H9 (cell line): ENCODE data around the gene CSRP1. TPM values are rescaled to one million over a fixed set of nuclear protein-coding genes. Genes with fewer than 3 reads are reported as not detected.

Experiments used
- DNase-seq: peaks from one replicate; pipeline ENCODE4 v3.0.0-alpha.2; 2017
- H2AFZ ChIP-seq: one replicate; pipeline ENCODE4 v1.6.1; 2013; ENCODE audit warnings: mild to moderate bottlenecking, low read length, control low read depth, moderate library complexity
- H2AK5ac ChIP-seq: 2 replicates; pipeline ENCODE4 v1.6.1; 2013; ENCODE audit warnings: low read length, control low read depth, mixed read lengths; ENCODE audit not compliant: insufficient read length
- H2BK120ac ChIP-seq: one replicate; pipeline ENCODE4 v1.6.1; 2013; ENCODE audit warnings: low read depth, mild to moderate bottlenecking, low read length, control low read depth, inconsistent platforms; ENCODE audit not compliant: poor library complexity, severe bottlenecking
- H2BK12ac ChIP-seq: 2 replicates; pipeline ENCODE4 v1.6.1; 2013; ENCODE audit warnings: low read length, control low read depth, mixed read lengths, low read depth; ENCODE audit not compliant: insufficient read length
- H2BK15ac ChIP-seq: 2 replicates; pipeline ENCODE4 v1.6.1; 2013; ENCODE audit warnings: low read depth, low read length, control low read depth
- H2BK20ac ChIP-seq: one replicate; pipeline ENCODE4 v1.6.1; 2013; ENCODE audit warnings: low read depth, mild to moderate bottlenecking, low read length, control low read depth, inconsistent platforms; ENCODE audit not compliant: poor library complexity, severe bottlenecking
- H2BK5ac ChIP-seq: 2 replicates; pipeline ENCODE4 v1.6.1; 2013; ENCODE audit warnings: low read length, control low read depth, mixed read lengths; ENCODE audit not compliant: insufficient read length
- H3K14ac ChIP-seq: 2 replicates; pipeline ENCODE4 v1.6.1; 2013; ENCODE audit warnings: low read length, control low read depth; ENCODE audit not compliant: insufficient read depth
- H3K18ac ChIP-seq: 2 replicates; pipeline ENCODE4 v1.6.1; 2013; ENCODE audit warnings: low read depth, mild to moderate bottlenecking, mixed read lengths, low read length, control low read depth; ENCODE audit not compliant: insufficient read length
- H3K23ac ChIP-seq: 2 replicates; pipeline ENCODE4 v1.6.1; 2013; ENCODE audit warnings: low read length, control low read depth, mixed read lengths, low read depth; ENCODE audit not compliant: insufficient read length
- H3K23me2 ChIP-seq: 2 replicates; pipeline ENCODE4 v1.6.1; 2013; ENCODE audit warnings: low read depth, mild to moderate bottlenecking, mixed read lengths, low read length, control low read depth; ENCODE audit not compliant: insufficient read length, poor library complexity, severe bottlenecking
- H3K27ac ChIP-seq: 2 replicates; pipeline ENCODE4 v1.5.1; 2013; ENCODE audit warnings: low read length, control low read depth, mixed read lengths, low read depth; ENCODE audit not compliant: insufficient read length
- H3K27me3 ChIP-seq: 2 replicates; pipeline ENCODE4 v1.6.1; 2013; ENCODE audit warnings: low read length, control low read depth, inconsistent platforms; ENCODE audit not compliant: insufficient read depth
- H3K4ac ChIP-seq: 2 replicates; pipeline ENCODE4 v1.6.1; 2013; ENCODE audit warnings: low read depth, mild to moderate bottlenecking, control low read depth, inconsistent platforms, low read length, moderate library complexity
- H3K4me1 ChIP-seq: 2 replicates; pipeline ENCODE4 v1.6.1; 2013; ENCODE audit warnings: low read length, control low read depth, inconsistent platforms; ENCODE audit not compliant: insufficient read depth
- H3K4me2 ChIP-seq: 2 replicates; pipeline ENCODE4 v1.6.1; 2013; ENCODE audit warnings: low read length, control low read depth, mixed read lengths; ENCODE audit not compliant: insufficient read length, insufficient read depth
- H3K56ac ChIP-seq: 2 replicates; pipeline ENCODE4 v1.6.1; 2013; ENCODE audit warnings: low read depth, mild to moderate bottlenecking, mixed read lengths, low read length, control low read depth; ENCODE audit not compliant: insufficient read length
- H3K79me1 ChIP-seq: 2 replicates; pipeline ENCODE4 v1.6.1; 2013; ENCODE audit warnings: low read depth, mild to moderate bottlenecking, moderate library complexity, low read length, control low read depth, inconsistent platforms; ENCODE audit not compliant: insufficient read depth, poor library complexity, severe bottlenecking
- H3K79me2 ChIP-seq: 2 replicates; pipeline ENCODE4 v1.6.1; 2013; ENCODE audit warnings: low read length, control low read depth, inconsistent platforms; ENCODE audit not compliant: insufficient read depth
- H3K9ac ChIP-seq: 2 replicates; pipeline ENCODE4 v1.6.1; 2013; ENCODE audit warnings: low read length, control low read depth, mixed read lengths; ENCODE audit not compliant: insufficient read length; ENCODE audit errors: extremely low read depth
- H3K9me3 ChIP-seq: one replicate; pipeline ENCODE4 v1.6.1; 2013; ENCODE audit warnings: low read depth, low read length, inconsistent platforms; ENCODE audit not compliant: control insufficient read depth
- H3T11ph ChIP-seq: one replicate; pipeline ENCODE4 v1.6.1; 2013; ENCODE audit warnings: mild to moderate bottlenecking, low read length, control low read depth, inconsistent platforms
- H4K20me1 ChIP-seq: one replicate; pipeline ENCODE4 v1.6.1; 2013; ENCODE audit not compliant: control insufficient read depth, insufficient read length, insufficient read depth
- H4K5ac ChIP-seq: 2 replicates; pipeline ENCODE4 v1.6.1; 2013; ENCODE audit warnings: low read depth, mild to moderate bottlenecking, mixed read lengths, low read length, control low read depth; ENCODE audit not compliant: insufficient read length
- H4K8ac ChIP-seq: replicated peaks from 2 replicates; pipeline ENCODE4 v1.6.1; 2013; ENCODE audit warnings: low read length, control low read depth, mixed read lengths, low read depth; ENCODE audit not compliant: insufficient read length
- H4K91ac ChIP-seq: 2 replicates; pipeline ENCODE4 v1.6.1; 2013; ENCODE audit warnings: low read depth, mild to moderate bottlenecking, moderate library complexity, mixed read lengths, low read length, control low read depth; ENCODE audit not compliant: insufficient read length
- H3K27ac Mint-ChIP-seq, 3 experiments: 2 replicates in 2 of 3; 3 replicates in 1 of 3; pipeline ENCODE4 v1.8.0; 2020 to 2021; ENCODE audit warnings: mixed read lengths in 3 of 3, mild to moderate bottlenecking in 1 of 3, moderate library complexity in 1 of 3
- H3K27me3 Mint-ChIP-seq: 2 replicates; pipeline ENCODE4 v1.8.0; 2021; ENCODE audit warnings: low read depth, mild to moderate bottlenecking, moderate library complexity, mixed read lengths
- H3K36me3 Mint-ChIP-seq, 3 experiments: 2 replicates in 2 of 3; 3 replicates in 1 of 3; pipeline ENCODE4 v1.8.0; 2020 to 2021; ENCODE audit warnings: low read depth in 3 of 3, mixed read lengths in 3 of 3; ENCODE audit not compliant: insufficient read depth in 1 of 3
- H3K4me1 Mint-ChIP-seq, 2 experiments: 2 replicates each; pipeline ENCODE4 v1.8.0; 2020; ENCODE audit warnings: mixed read lengths in 2 of 2
- H3K4me3 Mint-ChIP-seq, 2 experiments: 2 replicates in 1 of 2; 3 replicates in 1 of 2; pipeline ENCODE4 v1.8.0; 2020 to 2021; ENCODE audit warnings: mild to moderate bottlenecking in 2 of 2, mixed read lengths in 2 of 2, moderate library complexity in 1 of 2
- H3K9me3 Mint-ChIP-seq, 2 experiments: 2 replicates in 1 of 2; 3 replicates in 1 of 2; pipeline ENCODE4 v1.8.0; 2020; ENCODE audit warnings: mild to moderate bottlenecking in 2 of 2, mixed read lengths in 2 of 2, moderate library complexity in 1 of 2
- CTCF ChIP-seq: fragments of 200-600 bp; sonication (generic); conservative IDR thresholded peaks from 3 replicates; pipeline ENCODE4 v1.8.0; 2021; ENCODE audit warnings: antibody characterized with exemption, mild to moderate bottlenecking
- WGBS: extraction: QIAGEN DNeasy Blood & Tissue Kit; methylation state at CpG from one replicate; pipeline ENCODE4 v1.1.7; 2013; ENCODE audit warnings: missing lambda C conversion rate, low lambda C conversion rate, mixed read lengths; ENCODE audit not compliant: insufficient read length; ENCODE audit errors: extremely low coverage; 5-methylcytosine and 5-hydroxymethylcytosine counted together
- total RNA-seq: library from RNA; stranded (reverse); gene quantifications from 2 replicates; pipeline ENCODE4 v1.2.1, GENCODE V29; 2021

CSRP1 gene
- total RNA-seq, 1 experiment from 2014 or later, result 0.44 TPM

- H4K5ac ChIP-seq, result no peak overlapping the region
- H2BK15ac ChIP-seq, result no peak overlapping the region
- H4K20me1 ChIP-seq, result no peaks in the 10 kb centered on the region
- H2BK5ac ChIP-seq, result no peak overlapping the region
- H3K27me3 ChIP-seq, result no peaks in the 10 kb centered on the region; the same call in 1 of the 2 replicates
- H3K56ac ChIP-seq, result no peak overlapping the region
- H2BK12ac ChIP-seq, result no peak overlapping the region
- H3K36me3 Mint-ChIP-seq, result no peaks in the 10 kb centered on the region
- peaks cover 8% of the 10 kb centered on the region for H3K23me2 ChIP-seq
- no CpG with 5 or more reads among the region's 13 CpGs for WGBS
- peak overlapping the region; percentile 91 for H3K14ac ChIP-seq
- H3K4me1 Mint-ChIP-seq, result peaks cover 41 to 58% of the 10 kb centered on the region in 2 experiments
- H3K4me3 Mint-ChIP-seq, result peak overlapping the region in 1 of 2 experiments; percentile 22; a peak in 3 of 5 replicates
- peak overlapping the region; percentile 34 for H3K27ac ChIP-seq
- no peak overlapping the region for H2AK5ac ChIP-seq
- H3K23ac ChIP-seq, result no peak overlapping the region
- H3K27ac Mint-ChIP-seq, result peak overlapping the region; percentile 16 to 95 (median 94); a peak in 6 of 7 replicates
- TF ChIP-seq CTCF, result no peak
- no peaks in the 10 kb centered on the region for H3K79me2 ChIP-seq
- peak overlapping the region; percentile 31 for H3K4me2 ChIP-seq
- no peak overlapping the region for H2BK20ac ChIP-seq
- H2BK120ac ChIP-seq, result peak overlapping the region; percentile 70
- H3K9me3 ChIP-seq, result no peaks in the 10 kb centered on the region
- H4K91ac ChIP-seq, result no peak overlapping the region
- no peak overlapping the region for H3K9ac ChIP-seq
- no peaks in the 10 kb centered on the region for H3K9me3 Mint-ChIP-seq
- peaks cover 2% of the 10 kb centered on the region; the same call in 1 of the 2 replicates for H3K27me3 Mint-ChIP-seq
- peak; percentile 67 for DNase-seq
- peak overlapping the region; percentile 26 for H3T11ph ChIP-seq
- H3K4ac ChIP-seq, result no peak overlapping the region; the same call in 1 of the 2 replicates
- peak overlapping the region; percentile 91 for H3K18ac ChIP-seq
- H3K79me1 ChIP-seq, result no peaks in the 10 kb centered on the region
- H4K8ac ChIP-seq, result no peak overlapping the region
- H2AFZ ChIP-seq, result no peak overlapping the region
- peaks cover 8% of the 10 kb centered on the region for H3K4me1 ChIP-seq
Measured at GRCh38 chr1:201503397-201504176, 3.3 kb downstream of the CSRP1 start.
